Tibial nerve (tissue), 4 donors: Measurements from ENCODE around the gene FOXQ1. TPM values are rescaled to one million over a fixed set of nuclear protein-coding genes. Genes with fewer than 3 reads are reported as not detected.
"Not testable (repeated sequence)": the region's sequence is repeated elsewhere in the genome, so short reads cannot be mapped to it uniquely, and the experiment has no call there.

Experiments used
- DNase-seq, 2 donors: peaks; one replicate each; pipeline ENCODE4 v3.0.0-alpha.2; 2019; ENCODE audit warnings: low spot score in 2 of 2
- H3K27ac ChIP-seq, 4 donors: fragments of 200-600 bp; sonication (generic) in 3 of 4; one replicate each; pipeline ENCODE4 v1.5.1; 2017 to 2019; ENCODE audit warnings: mild to moderate bottlenecking in 1 of 4
- H3K27me3 ChIP-seq, 2 donors: fragments of 200-600 bp; sonication (generic) in 1 of 2; one replicate each; pipeline versions ENCODE4 v1.5.1 to v1.6.0; 2017 to 2019
- H3K36me3 ChIP-seq, 3 donors: fragments of 200-600 bp; sonication (generic); one replicate each; pipeline ENCODE4 v1.5.1; 2018 to 2019
- H3K4me1 ChIP-seq, 4 donors: fragments of 200-600 bp; sonication (generic) in 3 of 4; one replicate each; pipeline ENCODE4 v1.5.1; 2017 to 2019
- H3K4me3 ChIP-seq, 4 donors: fragments of 200-600 bp; sonication (generic) in 3 of 4; one replicate each; pipeline ENCODE4 v1.5.1; 2017 to 2019; ENCODE audit warnings: mild to moderate bottlenecking in 1 of 4, moderate library complexity in 1 of 4
- H3K9me3 ChIP-seq, 4 donors: fragments of 200-600 bp; sonication (generic) in 3 of 4; one replicate each; pipeline ENCODE4 v1.5.1; 2017 to 2019
- EP300 ChIP-seq, 2 donors: sonication (generic); formaldehyde crosslinking; IDR thresholded peaks; one replicate each; pipeline ENCODE4 v1.6.1; 2017; ENCODE audit warnings: antibody characterized with exemption in 2 of 2, mild to moderate bottlenecking in 1 of 2
- POLR2A ChIP-seq, 2 donors: fragments of 450-650 bp; IDR thresholded peaks; one replicate each; pipeline ENCODE4 v1.6.1; 2017; ENCODE audit warnings: antibody characterized with exemption in 2 of 2, mild to moderate bottlenecking in 2 of 2, moderate library complexity in 2 of 2
- WGBS, 2 donors: methylation state at CpG; one replicate each; pipeline ENCODE4 v1.1.5; 2018; 5-methylcytosine and 5-hydroxymethylcytosine counted together
- total RNA-seq, 4 donors: library from RNA; depleted of rRNA; stranded (reverse); fragments of >200 nt; gene quantifications; one replicate each; pipeline ENCODE4 v1.1.0, GENCODE V29; 2016
- TF ChIP-seq, protein P1 (sequence below), 5 experiments: fragments of 200-600 bp in 3 of 5; fragments of 450-650 bp in 2 of 5; sonication (generic) in 3 of 5; IDR thresholded peaks; one replicate each; pipeline ENCODE4 v1.5.1; 2016 to 2019; ENCODE audit warnings: antibody characterized with exemption in 5 of 5, mild to moderate bottlenecking in 3 of 5, moderate library complexity in 2 of 5

FOXQ1 gene
- total RNA-seq, 4 donors from 2014 or later: 0.21 to 0.59 TPM; not detected in 2

DNA sequence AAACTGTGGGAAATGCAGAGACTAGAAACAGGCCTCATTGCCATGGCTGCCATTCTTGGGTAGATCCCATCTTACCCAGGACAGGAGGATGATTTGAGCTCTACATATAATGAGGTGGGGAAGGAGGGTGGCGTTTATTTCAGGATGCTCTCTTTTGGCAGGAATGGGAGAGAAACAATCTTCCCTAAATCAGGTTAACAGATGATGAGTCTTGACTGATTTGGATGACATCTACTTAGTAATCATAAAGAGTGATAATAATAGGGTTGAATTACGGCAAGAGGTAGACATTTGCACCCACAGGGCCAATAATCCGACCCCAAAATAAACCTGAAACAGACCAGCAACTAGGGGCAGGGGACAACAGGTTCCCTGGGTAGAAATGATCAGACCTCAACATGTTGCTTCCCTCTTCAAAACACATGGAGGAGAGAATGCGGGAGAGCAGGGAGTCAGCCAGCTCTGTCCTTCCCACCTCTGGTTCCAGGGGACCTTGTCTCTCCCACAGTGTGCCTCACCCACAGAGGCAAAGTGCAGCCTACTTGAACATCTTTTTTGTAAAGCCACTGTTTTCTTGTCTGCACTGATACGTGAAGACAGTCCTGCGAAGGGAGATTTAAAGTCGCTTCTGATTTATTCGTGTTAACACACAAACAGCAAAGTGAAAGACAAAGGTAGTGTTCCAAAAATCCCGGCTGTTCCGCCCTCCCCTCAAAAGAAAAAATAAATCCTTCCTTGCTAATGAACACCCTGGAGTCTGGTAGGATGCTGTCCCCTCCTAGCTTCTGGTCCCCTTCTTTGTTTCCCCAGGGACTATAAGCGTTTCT, 3.9 kb downstream of the FOXQ1 start:
- H3K4me1 ChIP-seq: peaks cover 0 to 43% (median 19%) of the 10 kb centered on the region in 4 donors

DNA sequence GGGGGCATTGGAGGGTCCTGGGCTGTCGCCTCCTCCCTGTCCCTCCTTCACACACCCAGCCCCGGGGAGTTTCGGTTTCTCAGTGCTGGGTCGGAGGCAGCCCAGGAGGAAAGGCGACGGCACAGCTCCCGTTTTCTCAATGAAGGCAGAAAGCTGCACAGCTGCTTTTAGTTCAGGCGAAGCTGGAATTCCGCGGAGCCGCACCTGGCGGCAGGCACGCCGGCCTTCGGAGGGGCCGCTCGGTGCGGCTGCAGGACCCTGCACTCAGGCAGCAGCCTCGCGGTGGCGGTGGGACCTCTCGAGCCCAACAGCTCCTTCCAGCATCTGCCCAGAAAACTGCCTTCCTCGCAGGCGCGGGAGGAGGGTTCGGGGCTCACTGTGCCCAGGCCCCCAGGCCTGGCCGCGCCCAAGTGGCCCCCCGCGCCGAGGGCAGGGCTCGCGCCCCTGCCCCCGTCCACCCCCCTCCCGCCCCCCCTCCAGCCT, 4.6 kb downstream of the FOXQ1 start:
- TF ChIP-seq, protein P1, sequence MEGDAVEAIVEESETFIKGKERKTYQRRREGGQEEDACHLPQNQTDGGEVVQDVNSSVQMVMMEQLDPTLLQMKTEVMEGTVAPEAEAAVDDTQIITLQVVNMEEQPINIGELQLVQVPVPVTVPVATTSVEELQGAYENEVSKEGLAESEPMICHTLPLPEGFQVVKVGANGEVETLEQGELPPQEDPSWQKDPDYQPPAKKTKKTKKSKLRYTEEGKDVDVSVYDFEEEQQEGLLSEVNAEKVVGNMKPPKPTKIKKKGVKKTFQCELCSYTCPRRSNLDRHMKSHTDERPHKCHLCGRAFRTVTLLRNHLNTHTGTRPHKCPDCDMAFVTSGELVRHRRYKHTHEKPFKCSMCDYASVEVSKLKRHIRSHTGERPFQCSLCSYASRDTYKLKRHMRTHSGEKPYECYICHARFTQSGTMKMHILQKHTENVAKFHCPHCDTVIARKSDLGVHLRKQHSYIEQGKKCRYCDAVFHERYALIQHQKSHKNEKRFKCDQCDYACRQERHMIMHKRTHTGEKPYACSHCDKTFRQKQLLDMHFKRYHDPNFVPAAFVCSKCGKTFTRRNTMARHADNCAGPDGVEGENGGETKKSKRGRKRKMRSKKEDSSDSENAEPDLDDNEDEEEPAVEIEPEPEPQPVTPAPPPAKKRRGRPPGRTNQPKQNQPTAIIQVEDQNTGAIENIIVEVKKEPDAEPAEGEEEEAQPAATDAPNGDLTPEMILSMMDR (IDR thresholded peaks at IDR 0.05): no peak
- TF ChIP-seq POLR2A (IDR thresholded peaks at IDR 0.05) (no peak), EP300 (IDR thresholded peaks at IDR 0.05) (no peak)
- Histone ChIP-seq H3K4me3 (peak overlapping the region; percentile 27 to 51 (median 43)), H3K36me3 (no peaks in the 10 kb centered on the region), H3K27me3 (peaks cover 6 to 44% of the 10 kb centered on the region in 2 donors), H3K27ac (no peak overlapping the region), H3K4me1 (peaks cover 0 to 36% (median 15%) of the 10 kb centered on the region in 4 donors), H3K9me3 (peaks cover 0 to 8% (median 0%) of the 10 kb centered on the region in 4 donors)
- DNase-seq: no peak
- WGBS, 2 donors: 1 to 6% methylated on average over 13 to 18 of the region's 35 CpGs

More for the DNA sequence above, 3.9 kb downstream of the FOXQ1 start:
- Histone ChIP-seq H3K9me3 (peaks cover 0 to 8% (median 0%) of the 10 kb centered on the region in 4 donors), H3K27me3 (peaks cover 6 to 51% of the 10 kb centered on the region in 2 donors), H3K36me3 (no peaks in the 10 kb centered on the region), H3K27ac (no peak overlapping the region), H3K4me3 (peak overlapping the region; percentile 27 to 51 (median 43))
- no peak for DNase-seq
- TF ChIP-seq EP300 (IDR thresholded peaks at IDR 0.05): no peak
- no peak for TF ChIP-seq POLR2A (IDR thresholded peaks at IDR 0.05)
- TF ChIP-seq, protein P1 (IDR thresholded peaks at IDR 0.05): no peak
- WGBS, 2 donors: 28 to 36% methylated on average over 11 of the region's 11 CpGs

DNA sequence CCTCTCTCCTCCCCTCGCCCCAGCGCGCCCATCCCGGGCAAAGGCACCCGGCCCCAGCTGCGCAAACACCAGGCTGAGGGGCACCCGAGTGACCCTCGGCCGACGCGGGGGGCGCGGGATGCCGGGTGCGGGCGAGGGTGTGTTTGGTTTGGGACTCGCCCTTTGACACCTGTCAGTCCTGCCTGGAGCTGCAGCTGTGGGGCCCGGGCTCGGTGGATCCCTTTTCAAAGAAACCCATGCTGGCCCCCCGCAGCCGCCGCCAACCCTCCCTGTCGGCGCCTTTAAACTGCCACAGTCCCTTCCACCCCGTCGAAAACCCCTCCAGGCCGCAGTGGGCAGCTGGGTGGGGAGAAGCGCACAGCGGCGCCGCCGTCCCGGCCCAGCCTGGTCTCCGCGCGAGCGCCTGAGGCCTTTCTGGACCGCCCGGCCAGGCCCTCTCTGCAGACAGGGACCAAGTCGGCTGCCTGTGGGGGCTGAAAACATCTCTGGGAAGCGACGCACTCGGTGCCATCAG, 5.5 kb downstream of the FOXQ1 start:
- H3K9me3 ChIP-seq: peaks cover 0 to 8% (median 0%) of the 10 kb centered on the region in 4 donors
- no peak for DNase-seq
- H3K27ac ChIP-seq: no peak overlapping the region
- WGBS, 2 donors: 89 to 92% methylated on average over 21 to 35 of the region's 43 CpGs
- no peaks in the 10 kb centered on the region for H3K36me3 ChIP-seq
- no peak overlapping the region for H3K4me3 ChIP-seq
- peaks cover 6 to 35% of the 10 kb centered on the region in 2 donors for H3K27me3 ChIP-seq
- no peak for TF ChIP-seq POLR2A (IDR thresholded peaks at IDR 0.05)
- no peak for TF ChIP-seq EP300 (IDR thresholded peaks at IDR 0.05)
- TF ChIP-seq, protein P1 (IDR thresholded peaks at IDR 0.05): no peak
- peaks cover 0 to 33% (median 7%) of the 10 kb centered on the region in 4 donors for H3K4me1 ChIP-seq

DNA sequence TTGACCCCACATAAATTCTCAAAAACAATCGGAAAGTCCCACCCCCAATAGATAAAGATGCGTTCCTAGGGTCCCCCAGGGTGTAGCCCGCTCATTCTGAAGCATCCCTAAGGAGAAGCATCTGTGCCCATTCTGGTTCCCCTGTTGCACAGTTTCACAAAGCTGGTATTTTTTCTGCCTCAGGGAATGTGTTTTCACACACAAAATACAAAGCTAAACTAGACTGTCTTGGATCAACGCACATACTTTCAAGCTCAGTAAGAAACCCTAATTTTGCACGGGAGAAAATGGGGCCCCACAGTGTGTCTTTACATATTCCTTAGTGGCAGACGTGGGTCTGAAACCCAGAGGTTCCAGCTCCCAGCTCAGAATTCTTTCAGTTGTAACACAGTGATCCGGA, 6.1 kb downstream of the FOXQ1 start:
- peaks cover 0 to 33% (median 5%) of the 10 kb centered on the region in 4 donors for H3K4me1 ChIP-seq
- no peaks in the 10 kb centered on the region for H3K36me3 ChIP-seq
- no peak overlapping the region for H3K4me3 ChIP-seq
- H3K27me3 ChIP-seq: peaks cover 3 to 31% of the 10 kb centered on the region in 2 donors
- no peak overlapping the region for H3K27ac ChIP-seq
- peaks cover 0 to 8% (median 0%) of the 10 kb centered on the region in 4 donors for H3K9me3 ChIP-seq
- DNase-seq: no peak
- 64 to 69% methylated on average over 7 of the region's 7 CpGs for WGBS, 2 donors
- TF ChIP-seq, protein P1 (IDR thresholded peaks at IDR 0.05): no peak
- no peak for TF ChIP-seq POLR2A (IDR thresholded peaks at IDR 0.05)

DNA sequence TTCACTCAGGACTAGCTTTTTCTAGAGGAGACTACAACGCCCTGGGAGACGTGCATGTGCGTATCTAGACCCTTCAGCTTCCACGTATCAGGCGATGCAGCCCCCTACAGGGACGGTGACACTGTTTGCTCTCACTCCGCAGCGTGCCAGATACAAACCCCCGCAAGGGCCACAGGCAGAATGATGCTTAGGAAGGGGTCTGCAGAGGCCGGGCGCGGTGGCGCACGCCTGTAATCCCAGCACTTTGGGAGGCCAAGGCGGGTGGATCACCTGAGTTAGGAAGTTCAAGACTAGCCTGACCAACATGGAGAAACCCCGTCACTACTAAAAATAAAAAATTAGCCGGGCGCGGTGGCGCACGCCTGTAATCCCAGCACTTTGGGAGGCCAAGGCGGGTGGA, 6.7 kb downstream of the FOXQ1 start:
- 81 to 86% methylated on average over 14 to 15 of the region's 22 CpGs for WGBS, 2 donors
- Histone ChIP-seq H3K4me1 (peaks cover 0 to 32% (median 5%) of the 10 kb centered on the region in 4 donors), H3K27me3 (peaks cover 3 to 30% of the 10 kb centered on the region in 2 donors)

More for the DNA sequence above, 6.7 kb downstream of the FOXQ1 start:
- H3K9me3 ChIP-seq, H3K27ac ChIP-seq, DNase-seq, H3K4me3 ChIP-seq, H3K36me3 ChIP-seq: not testable (repeated sequence)
